Chondrocyte (in vitro differentiated cells): ENCODE measurements around the gene FOXN3. TPM values are rescaled to one million over a fixed set of nuclear protein-coding genes. Genes with fewer than 3 reads are reported as not detected.
A peak's percentile ranks its signal among the peaks of the same experiment; 100 is the strongest.

Experiments used
- DNase-seq: peaks from one replicate; pipeline ENCODE4 v3.0.0; 2021; ENCODE audit warnings: mixed read lengths, low spot score
- H3K27ac Mint-ChIP-seq: one replicate; pipeline ENCODE4 v1.8.0; 2021; ENCODE audit warnings: mild to moderate bottlenecking, moderate library complexity, mixed read lengths; ENCODE audit not compliant: unreplicated experiment
- H3K27me3 Mint-ChIP-seq: 2 replicates; pipeline ENCODE4 v1.8.0; 2021; ENCODE audit warnings: low read depth, mixed read lengths
- H3K36me3 Mint-ChIP-seq: 2 replicates; pipeline ENCODE4 v1.8.0; 2021; ENCODE audit warnings: low read depth, mixed read lengths
- H3K4me1 Mint-ChIP-seq: 2 replicates; pipeline ENCODE4 v1.8.0; 2021; ENCODE audit warnings: low read depth, mild to moderate bottlenecking, mixed read lengths
- H3K4me3 Mint-ChIP-seq: one replicate; pipeline ENCODE4 v1.8.0; 2021; ENCODE audit warnings: mild to moderate bottlenecking, moderate library complexity, mixed read lengths; ENCODE audit not compliant: unreplicated experiment
- H3K9me3 Mint-ChIP-seq: 2 replicates; pipeline ENCODE4 v1.8.0; 2021; ENCODE audit warnings: low read depth, mixed read lengths
- CTCF ChIP-seq: fragments of 200-600 bp; sonication (generic); IDR thresholded peaks from 2 replicates; pipeline ENCODE4 v1.5.0; 2021; ENCODE audit warnings: antibody characterized with exemption, mild to moderate bottlenecking, moderate library complexity
- total RNA-seq: library from RNA; stranded (reverse); gene quantifications from 3 replicates; pipeline ENCODE4 v1.2.1, GENCODE V29; 2021

FOXN3 gene
- total RNA-seq, 1 donor from 2014 or later: 161 TPM

- Mint-ChIP-seq H3K36me3 (peaks cover 20% of the 10 kb centered on the region), H3K4me3 (no peak overlapping the region), H3K4me1 (peaks cover 42% of the 10 kb centered on the region), H3K27ac (peak overlapping the region; percentile 63), H3K27me3 (no peaks in the 10 kb centered on the region), H3K9me3 (no peaks in the 10 kb centered on the region)
- DNase-seq: no peak
- TF ChIP-seq CTCF: no peak
Observed at GRCh38 chr14:89348722-89349121, 68.3 kb downstream of the FOXN3 start.

- peaks cover 22% of the 10 kb centered on the region for H3K36me3 Mint-ChIP-seq
- no peak overlapping the region for H3K27ac Mint-ChIP-seq
Observed at GRCh38 chr14:89347885-89348284, 69.1 kb downstream of the FOXN3 start.

GRCh38 chr14:89344920-89345254, 72.1 kb downstream of the FOXN3 start:
- H3K36me3 Mint-ChIP-seq: peaks cover 22% of the 10 kb centered on the region
- DNase-seq: no peak
- H3K27ac Mint-ChIP-seq: no peak overlapping the region
- no peaks in the 10 kb centered on the region for H3K9me3 Mint-ChIP-seq
- peaks cover 20% of the 10 kb centered on the region for H3K4me1 Mint-ChIP-seq
- no peaks in the 10 kb centered on the region for H3K27me3 Mint-ChIP-seq
- TF ChIP-seq CTCF: no peak
- no peak overlapping the region for H3K4me3 Mint-ChIP-seq

More at GRCh38 chr14:89347885-89348284, 69.1 kb downstream of the FOXN3 start:
- no peaks in the 10 kb centered on the region for H3K27me3 Mint-ChIP-seq
- TF ChIP-seq CTCF: no peak
- peaks cover 44% of the 10 kb centered on the region for H3K4me1 Mint-ChIP-seq
- H3K9me3 Mint-ChIP-seq: no peaks in the 10 kb centered on the region
- H3K4me3 Mint-ChIP-seq: no peak overlapping the region
- no peak for DNase-seq

GRCh38 chr14:89343356-89343755, 73.7 kb downstream of the FOXN3 start:
- TF ChIP-seq CTCF: no peak
- no peak for DNase-seq
- H3K27ac Mint-ChIP-seq: no peak overlapping the region
- no peaks in the 10 kb centered on the region for H3K27me3 Mint-ChIP-seq
- no peak overlapping the region for H3K4me3 Mint-ChIP-seq
- no peaks in the 10 kb centered on the region for H3K9me3 Mint-ChIP-seq
- peaks cover 24% of the 10 kb centered on the region for H3K4me1 Mint-ChIP-seq
- peaks cover 13% of the 10 kb centered on the region for H3K36me3 Mint-ChIP-seq

- peaks cover 7% of the 10 kb centered on the region for H3K36me3 Mint-ChIP-seq
- no peaks in the 10 kb centered on the region for H3K9me3 Mint-ChIP-seq
- H3K4me3 Mint-ChIP-seq: no peak overlapping the region
- no peaks in the 10 kb centered on the region for H3K27me3 Mint-ChIP-seq
- TF ChIP-seq CTCF: no peak
- no peak overlapping the region for H3K27ac Mint-ChIP-seq
- DNase-seq: no peak
- peaks cover 36% of the 10 kb centered on the region for H3K4me1 Mint-ChIP-seq
Observed at GRCh38 chr14:89342049-89342448, 75.0 kb downstream of the FOXN3 start.
